ENCODE data around the gene TUBA1C.
"Not testable (repeated sequence)": the region's sequence is repeated elsewhere in the genome, so short reads cannot be mapped to it uniquely, and the experiment has no call there.

TUBA1C gene

GRCh38 chr12:49260166-49260565 is 4.7 kb upstream of the TUBA1C start:
- no peaks in the 10 kb centered on the region for H3K9me3 ChIP-seq (ENCODE audit: control insufficient read depth, low read length)
- H3K36me3 ChIP-seq (ENCODE audit: control insufficient read depth, insufficient read depth, low read length), result no peaks in the 10 kb centered on the region
- H3K4me1 ChIP-seq (ENCODE audit: control insufficient read depth, insufficient read depth, low read length), result peaks cover 7% of the 10 kb centered on the region
- H3K4me3 ChIP-seq (ENCODE audit: low read length), result no peak overlapping the region
- no peaks in the 10 kb centered on the region for H3K27me3 ChIP-seq (ENCODE audit: control insufficient read depth, insufficient read depth, low read length)
- peak overlapping the region; percentile 16 for H3K9ac ChIP-seq (ENCODE audit: low read length)

DNA sequence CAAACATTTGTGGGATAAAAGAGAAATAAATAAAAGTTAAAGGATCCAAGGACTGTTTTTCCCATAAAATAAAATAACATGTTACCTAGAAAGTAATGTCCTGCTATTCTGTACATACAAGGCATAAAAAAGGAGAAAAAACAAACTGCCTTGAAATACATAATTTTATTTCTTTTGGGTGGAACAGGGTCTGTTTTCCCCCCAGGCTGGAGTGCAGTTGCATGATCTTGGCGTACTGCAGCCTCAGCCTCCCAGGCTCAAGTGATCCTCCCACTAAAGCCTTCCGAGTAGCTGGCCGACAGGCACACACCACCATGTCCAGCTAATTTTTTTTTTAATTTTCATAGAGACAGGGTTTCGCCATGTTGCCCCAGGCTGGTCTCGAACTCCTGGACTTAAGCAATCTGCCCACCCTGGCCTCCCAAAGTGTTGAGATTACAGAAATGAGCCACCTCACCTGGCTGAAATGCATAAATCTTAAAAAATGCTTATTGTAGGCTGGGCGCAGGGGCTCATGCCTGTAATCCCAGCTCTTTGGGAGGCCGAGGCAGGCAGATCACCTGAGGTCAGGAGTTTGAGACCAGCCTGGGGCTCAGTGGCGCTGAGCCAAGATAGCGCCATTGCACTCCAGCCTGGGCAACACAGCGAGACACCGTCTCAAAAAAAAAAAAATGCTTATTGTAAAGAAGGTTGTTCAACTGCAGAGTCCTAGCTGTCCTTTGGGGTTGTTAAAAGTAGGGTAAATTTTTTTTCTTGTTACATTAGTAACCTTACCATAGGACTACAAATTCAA is 4.1 kb upstream of the TUBA1C start:
- H3K4me3 ChIP-seq (ENCODE audit: low read length), result no peak overlapping the region
- no peaks in the 10 kb centered on the region for H3K27me3 ChIP-seq (ENCODE audit: control insufficient read depth, insufficient read depth, low read length)
- H3K4me1 ChIP-seq (ENCODE audit: control insufficient read depth, insufficient read depth, low read length), result peaks cover 7% of the 10 kb centered on the region
- no peaks in the 10 kb centered on the region for H3K36me3 ChIP-seq (ENCODE audit: control insufficient read depth, insufficient read depth, low read length)
- peak overlapping the region; percentile 16 for H3K9ac ChIP-seq (ENCODE audit: low read length)
- no peaks in the 10 kb centered on the region for H3K9me3 ChIP-seq (ENCODE audit: control insufficient read depth, low read length)

DNA sequence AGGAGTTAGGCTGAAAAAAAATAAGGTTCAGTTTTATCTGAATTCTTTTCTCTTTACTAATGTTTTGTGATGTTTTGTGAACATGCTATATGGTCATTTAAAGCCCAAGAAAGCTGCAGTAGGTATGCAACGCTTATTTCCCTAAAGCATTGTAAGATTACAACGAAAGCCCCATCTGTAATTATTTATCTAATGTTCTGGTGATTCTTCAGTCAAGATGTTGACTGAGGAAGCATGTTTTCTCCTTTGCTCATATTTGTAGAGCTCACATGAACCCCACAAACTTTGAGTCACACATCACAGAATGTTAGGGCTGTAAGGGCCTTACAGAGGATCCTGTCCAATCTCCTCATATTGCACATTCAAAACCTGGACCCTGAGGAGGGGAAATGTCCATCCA is 3.2 kb upstream of the TUBA1C start:
- Histone ChIP-seq H3K27me3 (ENCODE audit: control insufficient read depth, insufficient read depth, low read length) (no peaks in the 10 kb centered on the region), H3K36me3 (ENCODE audit: control insufficient read depth, insufficient read depth, low read length) (no peaks in the 10 kb centered on the region), H3K4me3 (ENCODE audit: low read length) (no peak overlapping the region), H3K9me3 (ENCODE audit: control insufficient read depth, low read length) (no peaks in the 10 kb centered on the region), H3K4me1 (ENCODE audit: control insufficient read depth, insufficient read depth, low read length) (peaks cover 8% of the 10 kb centered on the region), H3K9ac (ENCODE audit: low read length) (no peak overlapping the region)

DNA sequence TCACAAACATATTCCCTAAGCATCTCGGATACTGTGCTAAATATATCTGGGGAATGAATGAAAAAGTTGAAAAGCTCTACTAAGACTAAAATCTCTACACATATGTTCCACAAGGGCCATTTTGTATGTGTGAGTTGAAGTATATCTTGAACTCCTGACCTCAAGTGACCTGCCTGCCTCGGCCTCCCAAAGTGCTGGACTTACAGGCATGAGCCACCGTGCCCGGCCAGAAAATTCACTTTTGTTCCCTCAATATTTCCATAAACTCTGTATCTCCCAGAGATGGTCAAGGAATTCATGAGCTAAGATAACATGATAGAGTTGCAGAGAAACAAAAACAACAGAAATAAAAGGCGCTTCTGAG is 1.5 kb upstream of the TUBA1C start:
- Histone ChIP-seq H3K9ac (ENCODE audit: low read length) (no peak overlapping the region), H3K9me3 (ENCODE audit: control insufficient read depth, low read length) (no peaks in the 10 kb centered on the region), H3K36me3 (ENCODE audit: control insufficient read depth, insufficient read depth, low read length) (no peaks in the 10 kb centered on the region), H3K4me3 (ENCODE audit: low read length) (no peak overlapping the region), H3K4me1 (ENCODE audit: control insufficient read depth, insufficient read depth, low read length) (peaks cover 24% of the 10 kb centered on the region), H3K27me3 (ENCODE audit: control insufficient read depth, insufficient read depth, low read length) (no peaks in the 10 kb centered on the region)

DNA sequence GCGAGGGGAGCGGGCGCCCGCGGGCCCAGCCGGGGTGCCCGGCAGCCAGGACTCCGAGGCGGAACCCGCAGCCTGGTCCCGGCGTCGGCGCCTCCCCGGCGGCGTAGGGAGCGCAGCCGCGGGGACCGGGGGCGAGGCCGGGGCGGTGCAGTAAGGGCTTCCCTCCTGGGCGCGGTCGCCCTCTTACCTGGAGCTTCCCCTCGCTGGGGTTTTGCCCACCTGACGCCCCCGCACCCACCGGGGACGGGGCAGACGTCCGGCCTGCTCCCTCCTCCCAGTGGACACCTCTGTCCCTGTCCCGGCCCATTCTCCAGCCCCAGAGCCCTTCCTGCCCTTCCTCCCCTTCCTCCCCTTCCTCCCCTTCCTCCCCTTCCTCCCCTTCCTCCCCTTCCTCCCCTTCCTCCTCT is 413 bp upstream of the TUBA1C start:
- H3K9me3 ChIP-seq (ENCODE audit: control insufficient read depth, low read length), result no peaks in the 10 kb centered on the region
- H3K9ac ChIP-seq (ENCODE audit: low read length), result peak overlapping the region; percentile 99
- peak overlapping the region; percentile 52 for H3K4me3 ChIP-seq (ENCODE audit: low read length)
- H3K4me1 ChIP-seq (ENCODE audit: control insufficient read depth, insufficient read depth, low read length), result peaks cover 26% of the 10 kb centered on the region
- no peaks in the 10 kb centered on the region for H3K27me3 ChIP-seq (ENCODE audit: control insufficient read depth, insufficient read depth, low read length)
- no peaks in the 10 kb centered on the region for H3K36me3 ChIP-seq (ENCODE audit: control insufficient read depth, insufficient read depth, low read length)

DNA sequence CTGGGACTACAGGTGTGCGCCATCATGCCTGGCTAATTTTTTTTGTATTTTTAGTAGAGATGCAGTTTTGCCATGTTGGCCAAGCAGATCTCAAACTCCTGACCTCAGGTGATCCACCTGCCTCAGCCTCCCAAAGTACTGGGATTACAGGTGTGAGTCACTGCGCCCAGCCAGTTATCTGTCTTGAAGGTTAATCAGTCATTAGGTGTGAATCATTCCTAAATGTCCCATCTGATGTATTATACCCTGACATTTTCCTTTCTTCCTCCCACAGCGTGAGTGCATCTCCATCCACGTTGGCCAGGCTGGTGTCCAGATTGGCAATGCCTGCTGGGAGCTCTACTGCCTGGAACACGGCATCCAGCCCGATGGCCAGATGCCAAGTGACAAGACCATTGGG is 4.3 kb downstream of the TUBA1C start:
- not testable (repeated sequence) for H3K9me3 ChIP-seq (ENCODE audit: control insufficient read depth, low read length); H3K36me3 ChIP-seq (ENCODE audit: control insufficient read depth, insufficient read depth, low read length); H3K9ac ChIP-seq (ENCODE audit: low read length); H3K4me3 ChIP-seq (ENCODE audit: low read length); H3K27me3 ChIP-seq (ENCODE audit: control insufficient read depth, insufficient read depth, low read length)
- peaks cover 19% of the 10 kb centered on the region for H3K4me1 ChIP-seq (ENCODE audit: control insufficient read depth, insufficient read depth, low read length)

DNA sequence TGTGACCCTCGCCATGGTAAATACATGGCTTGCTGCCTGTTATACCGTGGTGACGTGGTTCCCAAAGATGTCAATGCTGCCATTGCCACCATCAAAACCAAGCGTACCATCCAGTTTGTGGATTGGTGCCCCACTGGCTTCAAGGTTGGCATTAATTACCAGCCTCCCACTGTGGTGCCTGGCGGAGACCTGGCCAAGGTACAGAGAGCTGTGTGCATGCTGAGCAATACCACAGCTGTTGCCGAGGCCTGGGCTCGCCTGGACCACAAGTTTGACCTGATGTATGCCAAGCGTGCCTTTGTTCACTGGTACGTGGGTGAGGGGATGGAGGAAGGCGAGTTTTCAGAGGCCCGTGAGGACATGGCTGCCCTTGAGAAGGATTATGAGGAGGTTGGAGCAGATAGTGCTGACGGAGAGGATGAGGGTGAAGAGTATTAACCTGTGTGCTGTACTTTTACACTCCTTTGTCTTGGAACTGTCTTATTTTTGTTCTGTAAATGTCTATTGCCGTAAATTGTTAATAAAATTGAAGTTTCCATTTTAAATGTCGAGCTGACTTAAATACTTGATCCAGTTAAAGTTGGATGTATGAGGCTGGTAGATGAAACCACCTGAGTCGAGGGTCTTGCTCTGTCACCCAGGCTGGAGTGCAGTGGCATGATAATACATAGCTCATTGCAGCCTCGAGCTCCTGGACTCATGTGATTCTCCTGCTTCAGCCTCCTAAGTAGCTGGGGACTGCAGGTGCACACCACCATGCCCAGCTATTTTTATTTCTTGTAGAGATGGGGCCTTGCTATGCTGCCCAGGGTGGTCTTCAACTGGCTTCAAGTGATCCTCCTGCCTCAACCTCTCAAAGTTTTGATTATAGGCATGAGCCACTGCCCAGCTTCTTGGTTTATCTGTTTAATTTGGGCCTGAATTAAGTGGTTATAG is 8.2 kb downstream of the TUBA1C start:
- Histone ChIP-seq H3K4me1 (ENCODE audit: control insufficient read depth, insufficient read depth, low read length) (peaks cover 4% of the 10 kb centered on the region), H3K4me3 (ENCODE audit: low read length) (no peak overlapping the region), H3K27me3 (ENCODE audit: control insufficient read depth, insufficient read depth, low read length) (no peaks in the 10 kb centered on the region), H3K9me3 (ENCODE audit: control insufficient read depth, low read length) (no peaks in the 10 kb centered on the region), H3K36me3 (ENCODE audit: control insufficient read depth, insufficient read depth, low read length) (no peaks in the 10 kb centered on the region), H3K9ac (ENCODE audit: low read length) (no peak overlapping the region)

GRCh38 chr12:49273726-49274395 is 9.0 kb downstream of the TUBA1C start:
- Histone ChIP-seq H3K4me3 (ENCODE audit: low read length) (no peak overlapping the region), H3K4me1 (ENCODE audit: control insufficient read depth, insufficient read depth, low read length) (no peaks in the 10 kb centered on the region), H3K9ac (ENCODE audit: low read length) (no peak overlapping the region), H3K27me3 (ENCODE audit: control insufficient read depth, insufficient read depth, low read length) (no peaks in the 10 kb centered on the region), H3K9me3 (ENCODE audit: control insufficient read depth, low read length) (no peaks in the 10 kb centered on the region), H3K36me3 (ENCODE audit: control insufficient read depth, insufficient read depth, low read length) (no peaks in the 10 kb centered on the region)

- H3K27me3 ChIP-seq (ENCODE audit: control insufficient read depth, insufficient read depth, low read length), result no peaks in the 10 kb centered on the region
- no peaks in the 10 kb centered on the region for H3K9me3 ChIP-seq (ENCODE audit: control insufficient read depth, low read length)
- no peak overlapping the region for H3K9ac ChIP-seq (ENCODE audit: low read length)
- H3K36me3 ChIP-seq (ENCODE audit: control insufficient read depth, insufficient read depth, low read length), result no peaks in the 10 kb centered on the region
- H3K4me1 ChIP-seq (ENCODE audit: control insufficient read depth, insufficient read depth, low read length), result no peaks in the 10 kb centered on the region
- no peak overlapping the region for H3K4me3 ChIP-seq (ENCODE audit: low read length)
Observed at GRCh38 chr12:49274396-49275069, 9.7 kb downstream of the TUBA1C start.

DNA sequence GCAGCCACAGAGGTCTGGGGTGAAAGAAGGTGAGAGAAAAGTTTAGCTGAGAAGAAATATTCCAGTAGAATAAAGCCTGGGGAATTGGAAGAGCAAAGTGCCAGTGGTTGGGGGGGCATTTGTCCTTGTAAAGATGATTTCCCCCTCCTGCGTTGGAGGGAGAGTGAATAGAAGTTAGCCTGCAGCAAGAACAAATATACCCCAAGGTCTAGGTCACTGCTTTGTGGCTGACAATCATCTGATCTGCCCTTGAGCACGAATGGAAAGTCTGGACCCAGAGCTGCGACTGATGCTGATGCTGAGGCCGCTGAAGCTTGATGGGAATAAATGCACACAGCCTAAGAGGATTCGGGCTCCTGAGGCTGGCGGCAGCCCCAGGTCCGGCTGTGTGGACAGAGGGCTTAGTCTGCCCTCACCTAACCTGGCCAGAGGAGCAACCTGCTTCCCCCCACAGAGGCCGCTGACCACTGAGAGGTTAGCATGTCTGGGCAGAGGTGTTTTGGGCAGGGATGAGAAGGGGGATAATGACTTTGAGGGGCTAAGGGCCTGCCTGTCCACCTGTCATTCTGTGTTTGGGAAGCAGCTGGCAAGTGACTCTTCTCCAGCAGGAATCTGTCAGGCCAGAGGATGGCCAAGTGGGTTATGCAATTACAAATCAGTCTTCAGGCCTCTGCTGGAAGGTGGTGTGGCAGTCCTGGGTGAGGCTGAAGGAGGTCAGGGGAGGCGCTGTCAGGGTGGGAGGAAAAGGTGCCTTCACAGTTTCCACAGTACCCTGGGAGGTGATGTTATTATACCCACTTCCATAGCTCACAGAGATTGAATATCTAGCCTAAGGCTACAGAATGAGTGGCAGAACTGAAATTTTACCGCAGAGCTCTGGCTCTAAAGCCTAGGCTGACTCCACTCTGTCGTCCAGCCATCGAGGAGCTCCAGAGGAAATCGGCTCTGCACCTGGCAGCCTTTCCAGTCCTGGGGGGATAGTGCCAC is 11.7 kb downstream of the TUBA1C start:
- H3K4me3 ChIP-seq (ENCODE audit: low read length), result no peak overlapping the region
- H3K4me1 ChIP-seq (ENCODE audit: control insufficient read depth, insufficient read depth, low read length), result no peaks in the 10 kb centered on the region
- no peaks in the 10 kb centered on the region for H3K36me3 ChIP-seq (ENCODE audit: control insufficient read depth, insufficient read depth, low read length)
- H3K27me3 ChIP-seq (ENCODE audit: control insufficient read depth, insufficient read depth, low read length), result no peaks in the 10 kb centered on the region
- H3K9me3 ChIP-seq (ENCODE audit: control insufficient read depth, low read length), result no peaks in the 10 kb centered on the region
- H3K9ac ChIP-seq (ENCODE audit: low read length), result no peak overlapping the region

DNA sequence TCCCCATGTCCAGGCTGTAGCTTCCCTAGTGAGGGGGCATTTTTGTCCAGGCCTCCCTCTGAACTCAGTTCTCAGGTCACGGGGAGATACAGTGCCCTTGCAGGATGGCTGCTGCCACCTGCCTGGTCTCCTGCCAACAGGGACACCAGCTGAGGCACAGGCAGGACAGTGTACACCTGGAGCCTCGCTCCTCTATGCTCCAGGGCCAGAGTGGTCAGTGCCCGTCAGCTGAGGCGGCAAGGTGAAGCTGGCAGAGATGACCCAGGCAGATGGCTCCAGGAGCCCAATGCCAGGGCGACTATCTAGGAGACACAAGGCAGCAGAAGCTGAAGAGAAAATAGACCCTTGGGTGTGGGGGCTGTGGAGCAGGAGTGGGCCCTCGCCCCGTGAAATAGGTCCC is 12.6 kb downstream of the TUBA1C start:
- Histone ChIP-seq H3K27me3 (ENCODE audit: control insufficient read depth, insufficient read depth, low read length) (no peaks in the 10 kb centered on the region), H3K9ac (ENCODE audit: low read length) (no peak overlapping the region), H3K4me3 (ENCODE audit: low read length) (no peak overlapping the region), H3K9me3 (ENCODE audit: control insufficient read depth, low read length) (no peaks in the 10 kb centered on the region), H3K36me3 (ENCODE audit: control insufficient read depth, insufficient read depth, low read length) (no peaks in the 10 kb centered on the region), H3K4me1 (ENCODE audit: control insufficient read depth, insufficient read depth, low read length) (no peaks in the 10 kb centered on the region)

All from mucosa of stomach (tissue), 1 donor.